Measurements from ENCODE around the gene ARMC3.

- TF ChIP-seq CTCF (conservative IDR thresholded peaks at IDR 0.05 in 1 of 2, IDR thresholded peaks at IDR 0.05 in 1 of 2; ENCODE audit: extremely low read depth in 1 of 2, insufficient read depth in 1 of 2, low read depth in 1 of 2, low read length in 2 of 2) = no peak
- TF ChIP-seq EZH2 (IDR thresholded peaks at IDR 0.05; ENCODE audit: borderline replicate concordance, low read length) = no peak
Measured at GRCh38 chr10:22900841-22901601, 26.8 kb upstream of the ARMC3 start.

Data from mammary epithelial cell (primary cell).